ENCODE data around the gene SORCS2. TPM values are rescaled to one million over a fixed set of nuclear protein-coding genes. Genes with fewer than 3 reads are reported as not detected.

The SORCS2 gene
- polyA plus RNA-seq, 1 of the 3 experiments (the other 2 are of a cell fraction): 1.6 TPM

- no peaks in the 10 kb centered on the region for H3K79me2 ChIP-seq (ENCODE audit: insufficient read depth)
- peaks cover 0 to 7% of the 10 kb centered on the region in 2 experiments; a peak in 1 of 4 replicates for H3K4me1 ChIP-seq (ENCODE audit: control insufficient read depth in 1 of 2, insufficient read depth in 2 of 2, low read depth in 1 of 2, low read length in 1 of 2)
- no peak overlapping the region for H3K4me2 ChIP-seq
- no peak overlapping the region for H3K9ac ChIP-seq
- POLR2A ChIA-PET: no interaction called here
- 46% methylated on average over 4 of the region's 4 CpGs for WGBS (ENCODE audit: low lambda C conversion rate)
- H2AFZ ChIP-seq (ENCODE audit: low read depth): no peak overlapping the region
- no peaks in the 10 kb centered on the region for H3K9me2 ChIP-seq
- no peak for DNase-seq
- H3K4me3 ChIP-seq (ENCODE audit: low read depth in 2 of 2, low read length in 1 of 2): no peak overlapping the region
- TF ChIP-seq FOSL2 (IDR thresholded peaks at IDR 0.05; ENCODE audit: borderline replicate concordance, low read depth): no peak
- no peaks in the 10 kb centered on the region for H3K36me3 ChIP-seq (replicated peaks in 1 of 2; ENCODE audit: control insufficient read depth in 1 of 2, insufficient read depth in 2 of 2, low read length in 1 of 2)
- peaks cover 4% of the 10 kb centered on the region for H3F3A ChIP-seq (replicated peaks; ENCODE audit: insufficient read depth)
- H3K27ac ChIP-seq (ENCODE audit: low read depth in 2 of 2, low read length in 1 of 2): no peak overlapping the region
- no peaks in the 10 kb centered on the region for H4K20me1 ChIP-seq (ENCODE audit: insufficient read depth)
- H3K9me3 ChIP-seq: no peaks in the 10 kb centered on the region
- no peaks in the 10 kb centered on the region; the same call in 1 of the 2 replicates for H3K27me3 ChIP-seq (ENCODE audit: insufficient read depth)
- CTCF ChIA-PET: interaction anchor here (0.7 to 3.4 kb wide), 7 partner anchors 10 to 23 kb away, joined by 3 to 16 read pairs (median 5); partner anchors contain the start of gene SORCS2
Measured at GRCh38 chr4:7171191-7171900, 21.0 kb upstream of the SORCS2 start.

GRCh38 chr4:7172508-7172907 lies 19.8 kb upstream of the SORCS2 start:
- Histone ChIP-seq H3K27me3 (ENCODE audit: insufficient read depth) (no peaks in the 10 kb centered on the region; the same call in 1 of the 2 replicates), H2AFZ (ENCODE audit: low read depth) (no peak overlapping the region), H3K27ac (ENCODE audit: low read depth in 2 of 2, low read length in 1 of 2) (no peak overlapping the region), H3K9ac (no peak overlapping the region), H3F3A (replicated peaks; ENCODE audit: insufficient read depth) (peaks cover 4% of the 10 kb centered on the region), H3K4me2 (no peak overlapping the region), H3K9me2 (no peaks in the 10 kb centered on the region), H3K9me3 (no peaks in the 10 kb centered on the region), H4K20me1 (ENCODE audit: insufficient read depth) (no peaks in the 10 kb centered on the region), H3K4me1 (ENCODE audit: control insufficient read depth in 1 of 2, insufficient read depth in 2 of 2, low read depth in 1 of 2, low read length in 1 of 2) (peaks cover 0 to under 1% of the 10 kb centered on the region in 2 experiments; a peak in 1 of 4 replicates), H3K79me2 (ENCODE audit: insufficient read depth) (no peaks in the 10 kb centered on the region), H3K36me3 (replicated peaks in 1 of 2; ENCODE audit: control insufficient read depth in 1 of 2, insufficient read depth in 2 of 2, low read length in 1 of 2) (no peaks in the 10 kb centered on the region), H3K4me3 (ENCODE audit: low read depth in 2 of 2, low read length in 1 of 2) (no peak overlapping the region)
- ChIA-PET CTCF (interaction anchor here (0.8 to 3.4 kb wide), 5 partner anchors 10 to 70 kb away, joined by 3 to 16 read pairs (median 3); partner anchors contain the start of gene SORCS2), POLR2A (no interaction called here)
- WGBS (ENCODE audit: low lambda C conversion rate): 80% methylated on average over 6 of the region's 6 CpGs
- DNase-seq: no peak
- no peak for TF ChIP-seq MXI1 (IDR thresholded peaks at IDR 0.05; ENCODE audit: low read depth, low read length)
- TF ChIP-seq GABPA (IDR thresholded peaks at IDR 0.05; ENCODE audit: low read depth): no peak
- TF ChIP-seq TCF12 (IDR thresholded peaks at IDR 0.05): no peak
- TF ChIP-seq FOXJ3 (CRISPR knock-in tag; IDR thresholded peaks at IDR 0.05): no peak
- TF ChIP-seq REST (IDR thresholded peaks at IDR 0.05; ENCODE audit: low read depth, low read length): no peak
- no peak for TF ChIP-seq RCOR1 (IDR thresholded peaks at IDR 0.05; ENCODE audit: low read length)
- no peak for TF ChIP-seq PBX3 (IDR thresholded peaks at IDR 0.05)
- TF ChIP-seq MEF2A (IDR thresholded peaks at IDR 0.05; ENCODE audit: borderline replicate concordance, low read depth): no peak
- no peak for TF ChIP-seq EP300 (IDR thresholded peaks at IDR 0.05; ENCODE audit: borderline replicate concordance in 1 of 2, low read depth in 1 of 2, low read length in 1 of 2)
- TF ChIP-seq CHD2 (IDR thresholded peaks at IDR 0.05; ENCODE audit: low read length, partially characterized antibody): no peak
- no peak for TF ChIP-seq USF1 (IDR thresholded peaks at IDR 0.05; ENCODE audit: borderline replicate concordance, low read depth)
- no peak for TF ChIP-seq GATA2 (CRISPR knock-in tag; IDR thresholded peaks at IDR 0.05)
- TF ChIP-seq RXRA (IDR thresholded peaks at IDR 0.05; ENCODE audit: borderline replicate concordance, low read depth): no peak
- TF ChIP-seq FOXM1 (IDR thresholded peaks at IDR 0.05; ENCODE audit: low read depth): no peak
- no peak for TF ChIP-seq MAX (IDR thresholded peaks at IDR 0.05; ENCODE audit: low read depth)
- no peak for TF ChIP-seq POLR2AphosphoS5 (IDR thresholded peaks at IDR 0.05; ENCODE audit: low read depth, low read length)
- no peak for TF ChIP-seq FOSL2 (IDR thresholded peaks at IDR 0.05; ENCODE audit: borderline replicate concordance, low read depth)
- TF ChIP-seq RAD21 (IDR thresholded peaks at IDR 0.05; ENCODE audit: low read length): no peak
- no peak for TF ChIP-seq TAF1 (IDR thresholded peaks at IDR 0.05; ENCODE audit: borderline replicate concordance, low read depth, low read length)

All from SK-N-SH (cell line).